Spleen (tissue), 7 donors: ENCODE results near the gene EZR.

Source experiments
- CTCF ChIP-seq, 11 experiments: fragments of 200-600 bp in 7 of 11; fragments of 450-650 bp in 4 of 11; sonication (generic) in 4 of 11; IDR thresholded peaks in 8 of 11; conservative IDR thresholded peaks in 3 of 11; 1 replicate in 7 of 11; 2 replicates in 4 of 11; pipeline versions ENCODE4 v1.4.0 to v1.8.0; 2016 to 2021; ENCODE audit warnings: antibody characterized with exemption in 11 of 11, inconsistent platforms in 4 of 11, mild to moderate bottlenecking in 1 of 11
- POLR2AphosphoS5 ChIP-seq, 3 donors: sonication (generic); formaldehyde crosslinking; IDR thresholded peaks; one replicate each; pipeline ENCODE4 v1.5.1; 2017; ENCODE audit warnings: antibody characterized with exemption in 3 of 3
- donor health status: DM: no; HTN: no; CAD: no; lungs with moderate emphysema.
- donor health status: DM: no; HTN: no; CAD: no.
- donor health status: DM: no; HTN: no; CAD: no.

- no peak for TF ChIP-seq CTCF (IDR thresholded peaks at IDR 0.05 in 8 of 11, conservative IDR thresholded peaks at IDR 0.05 in 3 of 11)
- TF ChIP-seq POLR2AphosphoS5 (IDR thresholded peaks at IDR 0.05), result peak in 1 of 3 donors; percentile 21
These were observed 20.9 kb downstream of the EZR start for GRCh38 chr6:158798311-158798710.
